NCI-H146 treated with DMSO at 0.1 percent for 48 hours (cell line): ENCODE data around the gene LTBP3.
"Not testable (repeated sequence)": the region's sequence is repeated elsewhere in the genome, so short reads cannot be mapped to it uniquely, and the experiment has no call there.

Experiments
- DNase-seq: peaks from one replicate; lab custom pipeline; 2025; ENCODE audit not compliant: unreplicated experiment; lab: John Stamatoyannopoulos, UW

The LTBP3 gene

GRCh38 chr11:65572356-65573051, 14.3 kb upstream of the LTBP3 start, which contains the start of gene FAM89B:
Gene FAM89B (plus strand): TSS chr11:65572538. CDS start chr11:65572670, 132 bp downstream.
- DNase-seq: peak; percentile 63

- DNase-seq: peak; percentile 14
Observed at GRCh38 chr11:65571940-65572339, 13.8 kb upstream of the LTBP3 start.

GRCh38 chr11:65571420-65571819, 13.3 kb upstream of the LTBP3 start:
- no peak for DNase-seq

GRCh38 chr11:65569973-65570918, 12.1 kb upstream of the LTBP3 start, which contains the start of gene ZNRD2:
Gene ZNRD2 (plus strand): TSS chr11:65570477. CDS start chr11:65570492, 15 bp downstream.
- peak; percentile 83 for DNase-seq

GRCh38 chr11:65569164-65569972, 11.2 kb upstream of the LTBP3 start:
- DNase-seq: no peak

- no peak for DNase-seq
Observed at GRCh38 chr11:65565624-65566453, 7.7 kb upstream of the LTBP3 start.

- not testable (repeated sequence) for DNase-seq
Observed at GRCh38 chr11:65564879-65565559, 6.9 kb upstream of the LTBP3 start.

- DNase-seq: no peak
Observed at GRCh38 chr11:65563601-65564000, 5.4 kb upstream of the LTBP3 start.

- no peak for DNase-seq
Observed at GRCh38 chr11:65562788-65563187, 4.6 kb upstream of the LTBP3 start.

GRCh38 chr11:65562020-65562419, 3.9 kb upstream of the LTBP3 start:
- DNase-seq: no peak

GRCh38 chr11:65560555-65561418, 2.6 kb upstream of the LTBP3 start:
- DNase-seq: peak; percentile 38

- DNase-seq: no peak
Observed at GRCh38 chr11:65559951-65560537, 1.9 kb upstream of the LTBP3 start.

GRCh38 chr11:65559535-65559934, 1.4 kb upstream of the LTBP3 start:
- DNase-seq: no peak

- DNase-seq: no peak
Observed at GRCh38 chr11:65558930-65559509, 861 bp upstream of the LTBP3 start.

GRCh38 chr11:65557280-65558001, 718 bp downstream of the LTBP3 start:
- DNase-seq: no peak

GRCh38 chr11:65556470-65557279, 1.5 kb downstream of the LTBP3 start:
- DNase-seq: no peak
